B cell (primary cell): ENCODE data around the gene CD8B. TPM values are rescaled to one million over a fixed set of nuclear protein-coding genes. Genes with fewer than 3 reads are reported as not detected.

Experiments used
- ATAC-seq: fragments of 200-7000 bp; cut with Tn5 transposase; one replicate; pipeline ENCODE4 v1.10.0; 2021; ENCODE audit warnings: low read depth, mild to moderate bottlenecking, moderate number of reproducible peaks, moderate library complexity
- CTCF ChIA-PET: fragments of 350-600 bp; sonication (Branson Sonifier 250); formaldehyde crosslinking; loops from one replicate; lab custom pipeline; 2021; ENCODE audit warnings: antibody characterized with exemption, inconsistent platforms; lab: Charles Lee
- POLR2A ChIA-PET: fragments of 350-600 bp; sonication (Branson Sonifier 250); formaldehyde crosslinking; loops from one replicate; lab custom pipeline; 2021; ENCODE audit warnings: antibody characterized with exemption; lab: Charles Lee
- DNase-seq: peaks from one replicate; pipeline ENCODE4 v3.0.0; 2013
- H2AFZ ChIP-seq: 2 replicates; pipeline ENCODE4 v1.6.1; 2012; ENCODE audit warnings: mild to moderate bottlenecking, low read depth, low read length; ENCODE audit not compliant: insufficient read depth, poor library complexity, severe bottlenecking
- H3K27ac ChIP-seq, 2 donors: 1 replicate in 1 of 2; 2 replicates in 1 of 2; pipeline ENCODE4 v1.5.1; 2012 to 2013; ENCODE audit warnings: low read length in 2 of 2, mild to moderate bottlenecking in 2 of 2, moderate library complexity in 1 of 2
- H3K27me3 ChIP-seq, 4 experiments: fragments of 200-600 bp in 1 of 4; sonication (generic) in 1 of 4; replicated peaks in 1 of 4; 1 replicate in 2 of 4; 2 replicates in 2 of 4; pipeline versions ENCODE4 v1.6.1 to v1.7.0; 2013 to 2016; ENCODE audit warnings: low read length in 3 of 4, mild to moderate bottlenecking in 2 of 4, mixed read lengths in 1 of 4, moderate library complexity in 1 of 4; ENCODE audit not compliant: insufficient read depth in 4 of 4, control insufficient read depth in 3 of 4; ENCODE audit errors: control extremely low read depth in 1 of 4
- H3K36me3 ChIP-seq, 2 experiments: replicated peaks in 1 of 2; 1 replicate in 1 of 2; 2 replicates in 1 of 2; pipeline versions ENCODE4 v1.6.1 to v1.7.1; 2013; ENCODE audit warnings: low read length in 1 of 2; ENCODE audit not compliant: insufficient read depth in 2 of 2, control insufficient read depth in 1 of 2; ENCODE audit errors: control extremely low read depth in 1 of 2, extremely low read depth in 1 of 2
- H3K4me1 ChIP-seq, 2 donors: fragments of 200-600 bp in 1 of 2; sonication (generic) in 1 of 2; 1 replicate in 1 of 2; 2 replicates in 1 of 2; pipeline versions ENCODE4 v1.5.1 to v1.6.1; 2013 to 2017; ENCODE audit warnings: low read length in 2 of 2; ENCODE audit not compliant: control insufficient read depth in 2 of 2, insufficient read depth in 2 of 2
- H3K4me2 ChIP-seq: replicated peaks from 2 replicates; pipeline ENCODE3; 2012; ENCODE audit warnings: mild to moderate bottlenecking, low read depth, low read length; ENCODE audit not compliant: poor library complexity, severe bottlenecking
- H3K4me3 ChIP-seq, 5 experiments: fragments of 200-600 bp in 1 of 5; sonication (generic) in 1 of 5; 1 replicate in 3 of 5; 2 replicates in 2 of 5; pipeline versions ENCODE4 v1.5.1 to v1.7.0; 2011 to 2016; ENCODE audit warnings: low read length in 4 of 5, mild to moderate bottlenecking in 4 of 5, low read depth in 2 of 5, control low read depth in 1 of 5, moderate library complexity in 1 of 5; ENCODE audit not compliant: insufficient read depth in 1 of 5; ENCODE audit errors: control extremely low read depth in 1 of 5, extremely low read depth in 1 of 5
- H3K79me2 ChIP-seq: fragments of 200-600 bp; sonication (generic); one replicate; pipeline ENCODE4 v1.6.0; 2016; ENCODE audit warnings: low read length; ENCODE audit not compliant: control insufficient read depth, insufficient read depth
- H3K9ac ChIP-seq: fragments of 200-600 bp; sonication (generic); 2 replicates; pipeline ENCODE4 v1.6.1; 2017; ENCODE audit warnings: mild to moderate bottlenecking, low read length, moderate library complexity
- H3K9me3 ChIP-seq, 3 donors: one replicate each; pipeline versions ENCODE4 v1.6.1 to v1.7.1; 2013; ENCODE audit warnings: low read length in 2 of 3; ENCODE audit not compliant: control insufficient read depth in 2 of 3, insufficient read depth in 1 of 3; ENCODE audit errors: control extremely low read depth in 1 of 3
- H4K20me1 ChIP-seq: 2 replicates; pipeline ENCODE4 v1.6.0; 2012; ENCODE audit warnings: mild to moderate bottlenecking, low read length; ENCODE audit not compliant: insufficient read depth, control insufficient read depth, poor library complexity, severe bottlenecking
- H3K27ac Mint-ChIP-seq: one replicate; pipeline ENCODE4 v1.8.0; 2021; ENCODE audit warnings: mixed read lengths
- H3K27me3 Mint-ChIP-seq: one replicate; pipeline ENCODE4 v1.8.0; 2021; ENCODE audit warnings: mixed read lengths
- H3K4me1 Mint-ChIP-seq: one replicate; pipeline ENCODE4 v1.8.0; 2021; ENCODE audit warnings: mixed read lengths
- H3K4me3 Mint-ChIP-seq: one replicate; pipeline ENCODE4 v1.8.0; 2021; ENCODE audit warnings: mixed read lengths
- H3K9me3 Mint-ChIP-seq: one replicate; pipeline ENCODE4 v1.8.0; 2022; ENCODE audit warnings: mixed read lengths; ENCODE audit not compliant: insufficient read depth
- CTCF ChIP-seq: fragments of 200-600 bp; IDR thresholded peaks from one replicate; pipeline ENCODE4 v1.8.0; 2022; ENCODE audit warnings: antibody characterized with exemption, mild to moderate bottlenecking
- EZH2 ChIP-seq: IDR thresholded peaks from 2 replicates; pipeline ENCODE4 v1.6.1; 2012; ENCODE audit warnings: borderline replicate concordance, low read depth, mild to moderate bottlenecking, moderate library complexity, low read length; ENCODE audit not compliant: insufficient read depth, poor library complexity, severe bottlenecking
- WGBS: methylation state at CpG from one replicate; pipeline ENCODE4 v1.1.5; 2013; ENCODE audit warnings: missing lambda C conversion rate; ENCODE audit not compliant: insufficient coverage; 5-methylcytosine and 5-hydroxymethylcytosine counted together
- intact Hi-C: fragments of 100-400 bp; cut with micrococcal nuclease; formaldehyde crosslinking; loops from one replicate; pipeline ENCODE4 v1.10.0; 2022
- polyA plus RNA-seq: library from polyadenylated mRNA; depleted of rRNA; stranded (reverse); fragments of >200 nt; gene quantifications from 2 replicates; pipeline ENCODE4 v1.2.3, GENCODE V29; 2012
- total RNA-seq, 2 donors: library from RNA; stranded (reverse); fragments of 120-200 nt in 1 of 2; gene quantifications; 1 replicate in 1 of 2; 2 replicates in 1 of 2; pipeline versions ENCODE4 v1.2.3 to v1.2.4, GENCODE V29; 2013 to 2022

The CD8B gene
- total and polyA plus RNA-seq, 2 donors (not counting 1 experiment from before 2014, with no cell fraction given), result 0.45 TPM; not detected in 1

- H2AFZ ChIP-seq, result no peak overlapping the region
- H3K4me1 Mint-ChIP-seq, result peaks cover 38% of the 10 kb centered on the region
- no peaks in the 10 kb centered on the region for H3K9me3 Mint-ChIP-seq
- H3K4me3 Mint-ChIP-seq, result no peak overlapping the region
- H3K79me2 ChIP-seq, result no peaks in the 10 kb centered on the region
- H3K27ac ChIP-seq, result no peak overlapping the region
- no peaks in the 10 kb centered on the region for H4K20me1 ChIP-seq
- CTCF ChIA-PET, result no interaction called here
- POLR2A ChIA-PET, result no interaction called here
- TF ChIP-seq CTCF (no peak), EZH2 (no peak)
- no peaks in the 10 kb centered on the region for H3K36me3 ChIP-seq
- 0% methylated on average over 2 of the region's 2 CpGs for WGBS
- no peak for DNase-seq
- H3K4me1 ChIP-seq, result peaks cover 44 to 47% of the 10 kb centered on the region in 2 donors
- H3K27me3 ChIP-seq, result peaks cover 0 to 43% (median 21%) of the 10 kb centered on the region in 4 experiments
- H3K4me3 ChIP-seq, result no peak overlapping the region
- H3K4me2 ChIP-seq, result no peak overlapping the region
- H3K27me3 Mint-ChIP-seq, result peaks cover 31% of the 10 kb centered on the region
- no peak overlapping the region for H3K27ac Mint-ChIP-seq
- no peak overlapping the region for H3K9ac ChIP-seq
- peaks cover 0 to 22% (median 0%) of the 10 kb centered on the region in 3 donors for H3K9me3 ChIP-seq
- intact Hi-C loops, result no loop called here
- ATAC-seq, result no peak
Measured at GRCh38 chr2:86787736-86788135, 74.0 kb downstream of the CD8B start.

- CTCF ChIA-PET, result no interaction called here
- Mint-ChIP-seq H3K9me3 (no peaks in the 10 kb centered on the region), H3K4me3 (no peak overlapping the region), H3K27ac (no peak overlapping the region), H3K4me1 (peaks cover 31% of the 10 kb centered on the region), H3K27me3 (peaks cover 18% of the 10 kb centered on the region)
- DNase-seq (no peak), ATAC-seq (no peak)
- H3K79me2 ChIP-seq, result no peaks in the 10 kb centered on the region
- intact Hi-C loops, result no loop called here
- no peak overlapping the region for H2AFZ ChIP-seq
- H3K36me3 ChIP-seq, result no peaks in the 10 kb centered on the region
- TF ChIP-seq EZH2 (no peak), CTCF (no peak)
- no peak overlapping the region for H3K4me3 ChIP-seq
- peaks cover 34 to 42% of the 10 kb centered on the region in 2 donors for H3K4me1 ChIP-seq
- 50% methylated on average over 2 of the region's 10 CpGs for WGBS
- H4K20me1 ChIP-seq, result no peaks in the 10 kb centered on the region
- H3K9ac ChIP-seq, result no peak overlapping the region
- POLR2A ChIA-PET, result no interaction called here
- no peak overlapping the region for H3K27ac ChIP-seq
- H3K4me2 ChIP-seq, result no peak overlapping the region
- peaks cover 0 to 14% (median 0%) of the 10 kb centered on the region in 3 donors for H3K9me3 ChIP-seq
- H3K27me3 ChIP-seq, result peaks cover 0 to 27% (median 9%) of the 10 kb centered on the region in 4 experiments
Measured at GRCh38 chr2:86786001-86786536, 75.6 kb downstream of the CD8B start.
